Trophoblast cell (in vitro differentiated cells and primary cell): ENCODE measurements around the gene KCNQ2.

Experiments
- DNase-seq, 2 donors: peaks; one replicate each; pipeline ENCODE4 v3.0.0-alpha.2; 2016
- H2AFZ ChIP-seq: 2 replicates; pipeline ENCODE4 v1.6.1; 2013; ENCODE audit warnings: low read length, moderate library complexity, mild to moderate bottlenecking; ENCODE audit not compliant: insufficient read depth, poor library complexity
- H2AK5ac ChIP-seq: 2 replicates; pipeline ENCODE4 v1.6.1; 2013; ENCODE audit warnings: mild to moderate bottlenecking, low read length
- H2BK120ac ChIP-seq: 2 replicates; pipeline ENCODE4 v1.6.1; 2013; ENCODE audit warnings: low read length, mild to moderate bottlenecking, moderate library complexity; ENCODE audit not compliant: insufficient read depth, poor library complexity
- H2BK12ac ChIP-seq: 2 replicates; pipeline ENCODE4 v1.6.1; 2013; ENCODE audit warnings: mild to moderate bottlenecking, low read length, moderate library complexity
- H2BK5ac ChIP-seq: 2 replicates; pipeline ENCODE4 v1.6.1; 2013; ENCODE audit warnings: low read length, low read depth, moderate library complexity, mild to moderate bottlenecking; ENCODE audit not compliant: poor library complexity
- H3K14ac ChIP-seq: 2 replicates; pipeline ENCODE4 v1.6.1; 2013; ENCODE audit warnings: mild to moderate bottlenecking, low read length
- H3K18ac ChIP-seq: 2 replicates; pipeline ENCODE4 v1.6.1; 2013; ENCODE audit warnings: mild to moderate bottlenecking, low read length
- H3K23ac ChIP-seq: 2 replicates; pipeline ENCODE4 v1.6.1; 2013; ENCODE audit warnings: low read length
- H3K27ac ChIP-seq: 2 replicates; pipeline ENCODE4 v1.5.1; 2013; ENCODE audit warnings: low read depth, mild to moderate bottlenecking, inconsistent platforms, low read length, moderate library complexity
- H3K27me3 ChIP-seq: 2 replicates; pipeline ENCODE4 v1.6.1; 2013; ENCODE audit warnings: inconsistent platforms, mild to moderate bottlenecking, low read length, moderate library complexity; ENCODE audit not compliant: insufficient read depth
- H3K36me3 ChIP-seq, 2 experiments: 1 replicate in 1 of 2; 2 replicates in 1 of 2; pipeline ENCODE4 v1.6.1; 2013; ENCODE audit warnings: low read length in 2 of 2, mild to moderate bottlenecking in 2 of 2, moderate library complexity in 1 of 2; ENCODE audit not compliant: insufficient read depth in 2 of 2, control insufficient read depth in 1 of 2
- H3K4ac ChIP-seq: 2 replicates; pipeline ENCODE4 v1.6.1; 2013; ENCODE audit warnings: low read depth, mild to moderate bottlenecking, low read length, moderate library complexity
- H3K4me1 ChIP-seq, 2 experiments: 1 replicate in 1 of 2; 2 replicates in 1 of 2; pipeline ENCODE4 v1.6.1; 2013; ENCODE audit warnings: low read length in 2 of 2, mild to moderate bottlenecking in 2 of 2, moderate library complexity in 1 of 2; ENCODE audit not compliant: insufficient read depth in 2 of 2, control insufficient read depth in 1 of 2
- H3K4me2 ChIP-seq: 2 replicates; pipeline ENCODE4 v1.6.1; 2013; ENCODE audit warnings: inconsistent platforms, mild to moderate bottlenecking, low read length, moderate library complexity
- H3K4me3 ChIP-seq: 2 replicates; pipeline ENCODE4 v1.5.1; 2013; ENCODE audit warnings: mild to moderate bottlenecking, low read depth, low read length, inconsistent platforms
- H3K79me1 ChIP-seq: one replicate; pipeline ENCODE4 v1.6.1; 2013; ENCODE audit warnings: low read length
- H3K79me2 ChIP-seq: 2 replicates; pipeline ENCODE4 v1.6.1; 2013; ENCODE audit warnings: low read length, mild to moderate bottlenecking; ENCODE audit not compliant: control insufficient read depth, insufficient read depth, poor library complexity
- H3K9ac ChIP-seq: 2 replicates; pipeline ENCODE4 v1.6.1; 2013; ENCODE audit warnings: mild to moderate bottlenecking, low read length
- H3K9me3 ChIP-seq: 2 replicates; pipeline ENCODE4 v1.6.1; 2013; ENCODE audit warnings: low read depth, mild to moderate bottlenecking, control low read depth, inconsistent platforms, low read length; ENCODE audit not compliant: insufficient read depth
- H4K12ac ChIP-seq: 2 replicates; pipeline ENCODE4 v1.6.1; 2013; ENCODE audit warnings: low read depth, mild to moderate bottlenecking, low read length, moderate library complexity
- H4K8ac ChIP-seq: 2 replicates; pipeline ENCODE4 v1.6.1; 2013; ENCODE audit warnings: low read depth, mild to moderate bottlenecking, low read length, moderate library complexity
- H4K91ac ChIP-seq: one replicate; pipeline ENCODE4 v1.6.1; 2013; ENCODE audit warnings: low read depth, mild to moderate bottlenecking, low read length, moderate library complexity
- WGBS: extraction: QIAGEN DNeasy Blood & Tissue Kit; methylation state at CpG from one replicate; pipeline ENCODE4 v1.1.7; 2013; ENCODE audit warnings: missing lambda C conversion rate; ENCODE audit not compliant: insufficient read length, insufficient coverage; ENCODE audit errors: extremely low coverage; 5-methylcytosine and 5-hydroxymethylcytosine counted together

Gene KCNQ2

DNA sequence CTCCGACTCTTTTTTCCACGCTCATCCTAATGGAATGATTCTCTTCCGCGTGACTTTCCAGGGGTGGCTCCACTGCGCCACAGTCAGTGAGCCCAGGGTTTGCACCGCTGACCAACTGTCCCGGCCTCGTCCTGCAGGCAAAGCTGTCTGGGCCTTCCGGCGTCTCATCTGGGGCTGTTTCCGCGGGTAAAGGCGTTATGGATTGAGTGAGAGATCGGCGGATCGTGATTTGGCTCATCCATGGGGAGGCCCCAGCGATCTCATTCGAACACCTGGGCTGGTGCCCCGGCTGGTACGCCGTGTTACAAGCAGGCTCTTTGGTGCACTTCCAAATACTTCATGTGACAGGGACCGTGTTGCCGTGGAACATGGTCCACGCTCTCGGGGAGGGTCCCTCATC, 47.8 kb downstream of the KCNQ2 start:
- Histone ChIP-seq H3K9me3 (peaks cover 3% of the 10 kb centered on the region), H3K4me1 (no peaks in the 10 kb centered on the region), H2BK12ac (no peak overlapping the region), H3K79me2 (no peaks in the 10 kb centered on the region), H3K79me1 (no peaks in the 10 kb centered on the region), H4K91ac (no peak overlapping the region), H3K9ac (no peak overlapping the region), H2BK5ac (no peak overlapping the region), H3K4me2 (no peak overlapping the region), H3K27ac (no peak overlapping the region), H3K4me3 (no peak overlapping the region), H3K4ac (no peak overlapping the region), H3K14ac (no peak overlapping the region), H3K27me3 (no peaks in the 10 kb centered on the region), H3K23ac (no peak overlapping the region), H2AK5ac (no peak overlapping the region), H2BK120ac (no peak overlapping the region), H3K18ac (no peak overlapping the region), H4K12ac (no peak overlapping the region), H4K8ac (no peak overlapping the region), H3K36me3 (no peaks in the 10 kb centered on the region), H2AFZ (no peak overlapping the region)
- no CpG with 5 or more reads among the region's 25 CpGs for WGBS
- DNase-seq, result no peak

- no peak overlapping the region for H2BK12ac ChIP-seq
- no peak overlapping the region for H4K12ac ChIP-seq
- H2BK5ac ChIP-seq, result no peak overlapping the region
- no peak overlapping the region for H3K4me2 ChIP-seq
- no CpG with 5 or more reads among the region's 21 CpGs for WGBS
- H3K36me3 ChIP-seq, result no peaks in the 10 kb centered on the region
- H3K4me3 ChIP-seq, result no peak overlapping the region
- no peak overlapping the region for H3K27ac ChIP-seq
- no peak overlapping the region for H3K14ac ChIP-seq
- no peak overlapping the region for H3K18ac ChIP-seq
- no peak overlapping the region for H3K9ac ChIP-seq
- H3K9me3 ChIP-seq, result peaks cover 3% of the 10 kb centered on the region
- no peak overlapping the region for H2BK120ac ChIP-seq
- DNase-seq, result no peak
- H4K8ac ChIP-seq, result no peak overlapping the region
- H3K4me1 ChIP-seq, result no peaks in the 10 kb centered on the region
- no peaks in the 10 kb centered on the region for H3K79me2 ChIP-seq
- no peaks in the 10 kb centered on the region for H3K27me3 ChIP-seq
- H3K23ac ChIP-seq, result no peak overlapping the region
- H2AFZ ChIP-seq, result no peak overlapping the region
- H3K4ac ChIP-seq, result no peak overlapping the region
- no peaks in the 10 kb centered on the region for H3K79me1 ChIP-seq
- H2AK5ac ChIP-seq, result no peak overlapping the region
- no peak overlapping the region for H4K91ac ChIP-seq
These were observed 48.7 kb downstream of the KCNQ2 start for GRCh38 chr20:63423751-63424150.

DNA sequence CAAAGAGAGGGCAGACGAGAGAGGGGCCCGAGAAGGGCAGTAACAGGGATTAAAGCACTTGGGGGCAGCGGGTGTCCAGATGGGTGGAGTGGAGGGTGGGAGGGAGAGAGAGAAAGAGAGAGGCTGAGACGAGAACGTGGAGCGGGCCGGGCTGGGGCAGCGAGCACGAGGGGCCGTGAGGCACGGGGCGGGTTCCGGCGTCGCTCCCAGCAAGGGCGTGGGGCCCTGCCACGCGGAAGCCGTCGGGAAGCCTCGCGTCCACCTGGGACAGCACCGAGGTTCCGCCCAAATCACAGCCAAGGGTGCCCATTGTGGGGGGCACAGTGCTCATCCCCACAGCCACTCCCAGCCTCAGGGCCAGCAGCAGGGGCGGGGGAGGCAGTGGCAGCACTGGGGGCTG, 49.8 kb downstream of the KCNQ2 start:
- Histone ChIP-seq H3K4ac (no peak overlapping the region), H3K14ac (no peak overlapping the region), H4K8ac (no peak overlapping the region), H3K4me3 (no peak overlapping the region), H3K27ac (no peak overlapping the region), H2BK120ac (no peak overlapping the region), H4K91ac (no peak overlapping the region), H3K4me1 (no peaks in the 10 kb centered on the region), H3K27me3 (no peaks in the 10 kb centered on the region), H3K36me3 (no peaks in the 10 kb centered on the region), H3K79me1 (no peaks in the 10 kb centered on the region), H3K9me3 (peaks cover 3% of the 10 kb centered on the region), H2BK12ac (no peak overlapping the region), H2AFZ (no peak overlapping the region), H4K12ac (no peak overlapping the region), H3K79me2 (no peaks in the 10 kb centered on the region), H3K4me2 (no peak overlapping the region), H3K23ac (no peak overlapping the region), H2AK5ac (no peak overlapping the region), H3K18ac (no peak overlapping the region), H2BK5ac (no peak overlapping the region), H3K9ac (no peak overlapping the region)
- no CpG with 5 or more reads among the region's 25 CpGs for WGBS
- DNase-seq, result no peak

- H3K4me1 ChIP-seq, result no peaks in the 10 kb centered on the region
- H3K9me3 ChIP-seq, result peaks cover 3% of the 10 kb centered on the region
- no peak overlapping the region for H4K8ac ChIP-seq
- H3K18ac ChIP-seq, result no peak overlapping the region
- H3K23ac ChIP-seq, result no peak overlapping the region
- H2BK5ac ChIP-seq, result no peak overlapping the region
- no CpG with 5 or more reads among the region's 17 CpGs for WGBS
- DNase-seq, result no peak
- no peak overlapping the region for H2AFZ ChIP-seq
- H2BK120ac ChIP-seq, result no peak overlapping the region
- H3K79me2 ChIP-seq, result no peaks in the 10 kb centered on the region
- H3K14ac ChIP-seq, result no peak overlapping the region
- H3K9ac ChIP-seq, result no peak overlapping the region
- H3K4me2 ChIP-seq, result no peak overlapping the region
- no peak overlapping the region for H3K27ac ChIP-seq
- H3K4me3 ChIP-seq, result no peak overlapping the region
- H2AK5ac ChIP-seq, result no peak overlapping the region
- H3K79me1 ChIP-seq, result no peaks in the 10 kb centered on the region
- no peaks in the 10 kb centered on the region for H3K36me3 ChIP-seq
- H3K27me3 ChIP-seq, result no peaks in the 10 kb centered on the region
- no peak overlapping the region for H3K4ac ChIP-seq
- no peak overlapping the region for H4K12ac ChIP-seq
- no peak overlapping the region for H4K91ac ChIP-seq
- no peak overlapping the region for H2BK12ac ChIP-seq
These were observed 50.5 kb downstream of the KCNQ2 start for GRCh38 chr20:63421913-63422312.
